Tibial nerve (tissue), 3 donors: Measurements from ENCODE around the gene HTT.

Source experiments
- POLR2A ChIP-seq, 2 donors: fragments of 450-650 bp; IDR thresholded peaks; one replicate each; pipeline ENCODE4 v1.6.1; 2017; ENCODE audit warnings: antibody characterized with exemption in 2 of 2, mild to moderate bottlenecking in 2 of 2, moderate library complexity in 2 of 2
- TF ChIP-seq, protein P1 (sequence below), 5 experiments: fragments of 200-600 bp in 3 of 5; fragments of 450-650 bp in 2 of 5; sonication (generic) in 3 of 5; IDR thresholded peaks; one replicate each; pipeline ENCODE4 v1.5.1; 2016 to 2019; ENCODE audit warnings: antibody characterized with exemption in 5 of 5, mild to moderate bottlenecking in 3 of 5, moderate library complexity in 2 of 5

DNA sequence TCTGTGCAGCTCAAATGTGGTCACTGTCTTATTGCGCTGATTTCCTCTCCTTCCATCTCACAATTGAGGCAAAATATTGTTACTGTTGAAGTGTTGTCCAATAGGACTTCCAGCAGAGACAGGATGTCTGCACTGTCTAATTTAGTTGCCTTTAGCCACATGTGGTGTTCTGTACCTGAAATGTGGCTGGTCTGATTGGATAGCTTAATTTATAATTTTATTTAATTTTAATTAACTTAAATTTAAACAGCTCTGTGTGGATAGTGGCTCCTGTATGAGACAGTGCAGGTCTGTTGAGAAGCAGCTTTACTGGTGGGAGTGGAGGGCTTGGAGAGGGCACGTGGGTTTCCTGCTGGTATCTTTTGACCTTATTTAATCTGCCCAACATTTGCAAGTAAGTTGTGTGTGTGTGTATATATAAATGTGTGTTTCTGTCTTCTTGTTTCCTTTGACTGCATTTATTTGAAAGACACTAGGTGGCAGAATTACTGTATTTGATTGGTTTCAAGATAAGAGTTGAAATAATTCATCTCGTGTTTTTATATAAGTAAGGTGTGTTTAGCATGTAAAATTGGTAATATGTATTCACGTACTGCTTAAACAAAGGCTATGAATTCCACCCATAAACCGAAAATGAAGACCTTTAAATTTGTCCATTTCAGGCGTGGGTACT lies 119.2 kb downstream of the HTT start:
- TF ChIP-seq, protein P1, sequence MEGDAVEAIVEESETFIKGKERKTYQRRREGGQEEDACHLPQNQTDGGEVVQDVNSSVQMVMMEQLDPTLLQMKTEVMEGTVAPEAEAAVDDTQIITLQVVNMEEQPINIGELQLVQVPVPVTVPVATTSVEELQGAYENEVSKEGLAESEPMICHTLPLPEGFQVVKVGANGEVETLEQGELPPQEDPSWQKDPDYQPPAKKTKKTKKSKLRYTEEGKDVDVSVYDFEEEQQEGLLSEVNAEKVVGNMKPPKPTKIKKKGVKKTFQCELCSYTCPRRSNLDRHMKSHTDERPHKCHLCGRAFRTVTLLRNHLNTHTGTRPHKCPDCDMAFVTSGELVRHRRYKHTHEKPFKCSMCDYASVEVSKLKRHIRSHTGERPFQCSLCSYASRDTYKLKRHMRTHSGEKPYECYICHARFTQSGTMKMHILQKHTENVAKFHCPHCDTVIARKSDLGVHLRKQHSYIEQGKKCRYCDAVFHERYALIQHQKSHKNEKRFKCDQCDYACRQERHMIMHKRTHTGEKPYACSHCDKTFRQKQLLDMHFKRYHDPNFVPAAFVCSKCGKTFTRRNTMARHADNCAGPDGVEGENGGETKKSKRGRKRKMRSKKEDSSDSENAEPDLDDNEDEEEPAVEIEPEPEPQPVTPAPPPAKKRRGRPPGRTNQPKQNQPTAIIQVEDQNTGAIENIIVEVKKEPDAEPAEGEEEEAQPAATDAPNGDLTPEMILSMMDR (IDR thresholded peaks at IDR 0.05) = peak in 2 of 5 experiments; percentile 13 to 29
- no peak for TF ChIP-seq POLR2A (IDR thresholded peaks at IDR 0.05)
